ENCODE data around the gene KCNQ1.

The KCNQ1 gene

GRCh38 chr11:2766166-2766565 lies 321.4 kb downstream of the KCNQ1 start:
- no peak for DNase-seq (ENCODE audit: low spot score)

GRCh38 chr11:2767071-2767470 lies 322.3 kb downstream of the KCNQ1 start:
- no peak for DNase-seq (ENCODE audit: low spot score)

- DNase-seq (ENCODE audit: low spot score): no peak
These were observed 323.0 kb downstream of the KCNQ1 start for GRCh38 chr11:2767801-2768200.

- DNase-seq (ENCODE audit: low spot score): no peak
These were observed 323.9 kb downstream of the KCNQ1 start for GRCh38 chr11:2768471-2769408.

- no peak for DNase-seq (ENCODE audit: low spot score)
These were observed 324.7 kb downstream of the KCNQ1 start for GRCh38 chr11:2769409-2770095.

- no peak for DNase-seq (ENCODE audit: low spot score)
These were observed 325.4 kb downstream of the KCNQ1 start for GRCh38 chr11:2770096-2770751.

GRCh38 chr11:2770761-2771301 lies 326.0 kb downstream of the KCNQ1 start:
- DNase-seq (ENCODE audit: low spot score): no peak

GRCh38 chr11:2771758-2772466 lies 327.1 kb downstream of the KCNQ1 start:
- DNase-seq (ENCODE audit: low spot score): no peak

GRCh38 chr11:2772544-2773031 lies 327.8 kb downstream of the KCNQ1 start:
- DNase-seq (ENCODE audit: low spot score): peak; percentile 17

GRCh38 chr11:2774173-2775082 lies 329.6 kb downstream of the KCNQ1 start:
- DNase-seq (ENCODE audit: low spot score): no peak

- no peak for DNase-seq (ENCODE audit: low spot score)
These were observed 330.3 kb downstream of the KCNQ1 start for GRCh38 chr11:2775083-2775625.

- no peak for DNase-seq (ENCODE audit: low spot score)
These were observed 331.0 kb downstream of the KCNQ1 start for GRCh38 chr11:2775626-2776350.

GRCh38 chr11:2776351-2777061 lies 331.7 kb downstream of the KCNQ1 start:
- no peak for DNase-seq (ENCODE audit: low spot score)

GRCh38 chr11:2777386-2777785 lies 332.6 kb downstream of the KCNQ1 start:
- DNase-seq (ENCODE audit: low spot score): no peak

GRCh38 chr11:2777871-2778629 lies 333.2 kb downstream of the KCNQ1 start:
- no peak for DNase-seq (ENCODE audit: low spot score)

- DNase-seq (ENCODE audit: low spot score): no peak
These were observed 334.1 kb downstream of the KCNQ1 start for GRCh38 chr11:2778630-2779498.

GRCh38 chr11:2779499-2779980 lies 334.7 kb downstream of the KCNQ1 start:
- DNase-seq (ENCODE audit: low spot score): no peak
